H9 (cell line): Measurements from ENCODE around the gene DOCK9. TPM values are rescaled to one million over a fixed set of nuclear protein-coding genes. Genes with fewer than 3 reads are reported as not detected.

ENCODE experiments used
- DNase-seq: peaks from one replicate; pipeline ENCODE4 v3.0.0-alpha.2; 2017
- H2AFZ ChIP-seq: one replicate; pipeline ENCODE4 v1.6.1; 2013; ENCODE audit warnings: mild to moderate bottlenecking, low read length, control low read depth, moderate library complexity
- H2AK5ac ChIP-seq: 2 replicates; pipeline ENCODE4 v1.6.1; 2013; ENCODE audit warnings: low read length, control low read depth, mixed read lengths; ENCODE audit not compliant: insufficient read length
- H2BK120ac ChIP-seq: one replicate; pipeline ENCODE4 v1.6.1; 2013; ENCODE audit warnings: low read depth, mild to moderate bottlenecking, low read length, control low read depth, inconsistent platforms; ENCODE audit not compliant: poor library complexity, severe bottlenecking
- H2BK12ac ChIP-seq: 2 replicates; pipeline ENCODE4 v1.6.1; 2013; ENCODE audit warnings: low read length, control low read depth, mixed read lengths, low read depth; ENCODE audit not compliant: insufficient read length
- H2BK15ac ChIP-seq: 2 replicates; pipeline ENCODE4 v1.6.1; 2013; ENCODE audit warnings: low read depth, low read length, control low read depth
- H2BK20ac ChIP-seq: one replicate; pipeline ENCODE4 v1.6.1; 2013; ENCODE audit warnings: low read depth, mild to moderate bottlenecking, low read length, control low read depth, inconsistent platforms; ENCODE audit not compliant: poor library complexity, severe bottlenecking
- H2BK5ac ChIP-seq: 2 replicates; pipeline ENCODE4 v1.6.1; 2013; ENCODE audit warnings: low read length, control low read depth, mixed read lengths; ENCODE audit not compliant: insufficient read length
- H3K14ac ChIP-seq: 2 replicates; pipeline ENCODE4 v1.6.1; 2013; ENCODE audit warnings: low read length, control low read depth; ENCODE audit not compliant: insufficient read depth
- H3K18ac ChIP-seq: 2 replicates; pipeline ENCODE4 v1.6.1; 2013; ENCODE audit warnings: low read depth, mild to moderate bottlenecking, mixed read lengths, low read length, control low read depth; ENCODE audit not compliant: insufficient read length
- H3K23ac ChIP-seq: 2 replicates; pipeline ENCODE4 v1.6.1; 2013; ENCODE audit warnings: low read length, control low read depth, mixed read lengths, low read depth; ENCODE audit not compliant: insufficient read length
- H3K23me2 ChIP-seq: 2 replicates; pipeline ENCODE4 v1.6.1; 2013; ENCODE audit warnings: low read depth, mild to moderate bottlenecking, mixed read lengths, low read length, control low read depth; ENCODE audit not compliant: insufficient read length, poor library complexity, severe bottlenecking
- H3K27ac ChIP-seq: 2 replicates; pipeline ENCODE4 v1.5.1; 2013; ENCODE audit warnings: low read length, control low read depth, mixed read lengths, low read depth; ENCODE audit not compliant: insufficient read length
- H3K27me3 ChIP-seq: 2 replicates; pipeline ENCODE4 v1.6.1; 2013; ENCODE audit warnings: low read length, control low read depth, inconsistent platforms; ENCODE audit not compliant: insufficient read depth
- H3K4ac ChIP-seq: 2 replicates; pipeline ENCODE4 v1.6.1; 2013; ENCODE audit warnings: low read depth, mild to moderate bottlenecking, control low read depth, inconsistent platforms, low read length, moderate library complexity
- H3K4me1 ChIP-seq: 2 replicates; pipeline ENCODE4 v1.6.1; 2013; ENCODE audit warnings: low read length, control low read depth, inconsistent platforms; ENCODE audit not compliant: insufficient read depth
- H3K4me2 ChIP-seq: 2 replicates; pipeline ENCODE4 v1.6.1; 2013; ENCODE audit warnings: low read length, control low read depth, mixed read lengths; ENCODE audit not compliant: insufficient read length, insufficient read depth
- H3K56ac ChIP-seq: 2 replicates; pipeline ENCODE4 v1.6.1; 2013; ENCODE audit warnings: low read depth, mild to moderate bottlenecking, mixed read lengths, low read length, control low read depth; ENCODE audit not compliant: insufficient read length
- H3K79me1 ChIP-seq: 2 replicates; pipeline ENCODE4 v1.6.1; 2013; ENCODE audit warnings: low read depth, mild to moderate bottlenecking, moderate library complexity, low read length, control low read depth, inconsistent platforms; ENCODE audit not compliant: insufficient read depth, poor library complexity, severe bottlenecking
- H3K79me2 ChIP-seq: 2 replicates; pipeline ENCODE4 v1.6.1; 2013; ENCODE audit warnings: low read length, control low read depth, inconsistent platforms; ENCODE audit not compliant: insufficient read depth
- H3K9ac ChIP-seq: 2 replicates; pipeline ENCODE4 v1.6.1; 2013; ENCODE audit warnings: low read length, control low read depth, mixed read lengths; ENCODE audit not compliant: insufficient read length; ENCODE audit errors: extremely low read depth
- H3K9me3 ChIP-seq: one replicate; pipeline ENCODE4 v1.6.1; 2013; ENCODE audit warnings: low read depth, low read length, inconsistent platforms; ENCODE audit not compliant: control insufficient read depth
- H3T11ph ChIP-seq: one replicate; pipeline ENCODE4 v1.6.1; 2013; ENCODE audit warnings: mild to moderate bottlenecking, low read length, control low read depth, inconsistent platforms
- H4K20me1 ChIP-seq: one replicate; pipeline ENCODE4 v1.6.1; 2013; ENCODE audit not compliant: control insufficient read depth, insufficient read length, insufficient read depth
- H4K5ac ChIP-seq: 2 replicates; pipeline ENCODE4 v1.6.1; 2013; ENCODE audit warnings: low read depth, mild to moderate bottlenecking, mixed read lengths, low read length, control low read depth; ENCODE audit not compliant: insufficient read length
- H4K8ac ChIP-seq: replicated peaks from 2 replicates; pipeline ENCODE4 v1.6.1; 2013; ENCODE audit warnings: low read length, control low read depth, mixed read lengths, low read depth; ENCODE audit not compliant: insufficient read length
- H4K91ac ChIP-seq: 2 replicates; pipeline ENCODE4 v1.6.1; 2013; ENCODE audit warnings: low read depth, mild to moderate bottlenecking, moderate library complexity, mixed read lengths, low read length, control low read depth; ENCODE audit not compliant: insufficient read length
- H3K27ac Mint-ChIP-seq, 3 experiments: 2 replicates in 2 of 3; 3 replicates in 1 of 3; pipeline ENCODE4 v1.8.0; 2020 to 2021; ENCODE audit warnings: mixed read lengths in 3 of 3, mild to moderate bottlenecking in 1 of 3, moderate library complexity in 1 of 3
- H3K27me3 Mint-ChIP-seq: 2 replicates; pipeline ENCODE4 v1.8.0; 2021; ENCODE audit warnings: low read depth, mild to moderate bottlenecking, moderate library complexity, mixed read lengths
- H3K36me3 Mint-ChIP-seq, 3 experiments: 2 replicates in 2 of 3; 3 replicates in 1 of 3; pipeline ENCODE4 v1.8.0; 2020 to 2021; ENCODE audit warnings: low read depth in 3 of 3, mixed read lengths in 3 of 3; ENCODE audit not compliant: insufficient read depth in 1 of 3
- H3K4me1 Mint-ChIP-seq, 2 experiments: 2 replicates each; pipeline ENCODE4 v1.8.0; 2020; ENCODE audit warnings: mixed read lengths in 2 of 2
- H3K4me3 Mint-ChIP-seq, 2 experiments: 2 replicates in 1 of 2; 3 replicates in 1 of 2; pipeline ENCODE4 v1.8.0; 2020 to 2021; ENCODE audit warnings: mild to moderate bottlenecking in 2 of 2, mixed read lengths in 2 of 2, moderate library complexity in 1 of 2
- H3K9me3 Mint-ChIP-seq, 2 experiments: 2 replicates in 1 of 2; 3 replicates in 1 of 2; pipeline ENCODE4 v1.8.0; 2020; ENCODE audit warnings: mild to moderate bottlenecking in 2 of 2, mixed read lengths in 2 of 2, moderate library complexity in 1 of 2
- CTCF ChIP-seq: fragments of 200-600 bp; sonication (generic); conservative IDR thresholded peaks from 3 replicates; pipeline ENCODE4 v1.8.0; 2021; ENCODE audit warnings: antibody characterized with exemption, mild to moderate bottlenecking
- WGBS: extraction: QIAGEN DNeasy Blood & Tissue Kit; methylation state at CpG from one replicate; pipeline ENCODE4 v1.1.7; 2013; ENCODE audit warnings: missing lambda C conversion rate, low lambda C conversion rate, mixed read lengths; ENCODE audit not compliant: insufficient read length; ENCODE audit errors: extremely low coverage; 5-methylcytosine and 5-hydroxymethylcytosine counted together
- total RNA-seq: library from RNA; stranded (reverse); gene quantifications from 2 replicates; pipeline ENCODE4 v1.2.1, GENCODE V29; 2021

Gene DOCK9
- total RNA-seq, 1 experiment from 2014 or later = 23.0 TPM

- Mint-ChIP-seq H3K27ac (peak overlapping the region in 2 of 3 experiments; percentile 3 to 41; a peak in 2 of 7 replicates), H3K4me1 (peaks cover 31 to 45% of the 10 kb centered on the region in 2 experiments), H3K27me3 (peaks cover 1% of the 10 kb centered on the region; the same call in 1 of the 2 replicates), H3K9me3 (no peaks in the 10 kb centered on the region), H3K4me3 (no peak overlapping the region), H3K36me3 (no peaks in the 10 kb centered on the region)
- Histone ChIP-seq H2AK5ac (no peak overlapping the region), H3K18ac (no peak overlapping the region), H3T11ph (no peak overlapping the region), H4K91ac (no peak overlapping the region), H2BK12ac (no peak overlapping the region), H3K27ac (no peak overlapping the region), H3K23ac (no peak overlapping the region), H3K23me2 (no peaks in the 10 kb centered on the region), H3K9me3 (no peaks in the 10 kb centered on the region), H2BK5ac (no peak overlapping the region), H3K4ac (no peak overlapping the region), H3K79me2 (no peaks in the 10 kb centered on the region), H4K5ac (no peak overlapping the region), H4K8ac (no peak overlapping the region), H3K56ac (no peak overlapping the region), H3K4me2 (no peak overlapping the region), H2BK120ac (no peak overlapping the region), H3K79me1 (no peaks in the 10 kb centered on the region), H3K27me3 (no peaks in the 10 kb centered on the region), H2AFZ (no peak overlapping the region), H4K20me1 (no peaks in the 10 kb centered on the region), H3K9ac (no peak overlapping the region), H2BK15ac (no peak overlapping the region), H3K4me1 (peaks cover 7% of the 10 kb centered on the region; the same call in 1 of the 2 replicates), H3K14ac (no peak overlapping the region), H2BK20ac (no peak overlapping the region)
- WGBS = no CpG with 5 or more reads among the region's 2 CpGs
- DNase-seq = no peak
- TF ChIP-seq CTCF = no peak
Observed at GRCh38 chr13:99000137-99000536, 22.3 kb upstream of the DOCK9 start.
